Body of pancreas (tissue), 4 donors: Measurements from ENCODE around the gene FIBIN.

Experiments
- POLR2A ChIP-seq, 3 donors: fragments of 450-650 bp; IDR thresholded peaks; one replicate each; pipeline ENCODE4 v1.6.1; 2016; ENCODE audit warnings: antibody characterized with exemption in 3 of 3, mild to moderate bottlenecking in 2 of 3
- TF ChIP-seq, protein P1 (sequence below), 7 experiments: fragments of 450-650 bp in 4 of 7; fragments of 200-600 bp in 3 of 7; sonication (generic) in 3 of 7; IDR thresholded peaks; one replicate each; pipeline ENCODE4 v1.5.1; 2016 to 2019; ENCODE audit warnings: antibody characterized with exemption in 7 of 7

DNA sequence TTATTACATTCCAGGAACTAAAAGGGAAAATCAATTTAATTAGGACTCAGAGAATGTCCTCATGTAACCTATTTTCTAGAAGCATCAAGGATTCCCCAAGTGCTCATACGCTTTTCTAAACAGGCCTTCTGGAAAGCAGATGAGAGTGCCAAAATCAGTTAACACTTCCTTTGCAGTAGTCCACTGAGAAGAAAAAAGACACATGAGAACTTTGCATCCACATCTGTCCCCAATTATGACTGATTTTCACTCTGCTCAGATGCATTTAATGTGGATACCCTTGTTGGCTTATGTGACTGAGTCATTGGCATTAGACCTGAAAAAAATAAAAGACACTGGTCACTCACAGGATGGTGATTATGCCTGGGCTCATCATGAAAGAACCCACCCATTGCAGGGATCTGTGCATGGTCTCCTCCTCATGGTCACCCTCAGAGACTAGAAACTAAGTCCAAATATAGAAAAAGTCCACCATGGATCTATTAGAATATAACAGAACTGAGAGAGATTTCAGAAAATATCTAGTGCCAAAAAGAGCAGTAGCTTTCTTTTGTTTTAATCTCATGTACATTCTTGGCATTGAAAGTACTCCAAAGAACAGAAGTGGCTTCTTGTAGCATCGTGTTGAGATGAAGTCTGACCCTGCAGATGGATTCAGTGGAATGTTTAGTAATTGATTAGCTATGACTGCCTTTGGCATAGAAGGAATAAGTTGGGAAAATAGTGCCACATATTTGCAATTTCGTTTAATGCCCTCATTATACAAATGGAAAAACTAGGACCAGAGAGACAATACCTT lies 48.8 kb upstream of the FIBIN start:
- TF ChIP-seq, protein P1, sequence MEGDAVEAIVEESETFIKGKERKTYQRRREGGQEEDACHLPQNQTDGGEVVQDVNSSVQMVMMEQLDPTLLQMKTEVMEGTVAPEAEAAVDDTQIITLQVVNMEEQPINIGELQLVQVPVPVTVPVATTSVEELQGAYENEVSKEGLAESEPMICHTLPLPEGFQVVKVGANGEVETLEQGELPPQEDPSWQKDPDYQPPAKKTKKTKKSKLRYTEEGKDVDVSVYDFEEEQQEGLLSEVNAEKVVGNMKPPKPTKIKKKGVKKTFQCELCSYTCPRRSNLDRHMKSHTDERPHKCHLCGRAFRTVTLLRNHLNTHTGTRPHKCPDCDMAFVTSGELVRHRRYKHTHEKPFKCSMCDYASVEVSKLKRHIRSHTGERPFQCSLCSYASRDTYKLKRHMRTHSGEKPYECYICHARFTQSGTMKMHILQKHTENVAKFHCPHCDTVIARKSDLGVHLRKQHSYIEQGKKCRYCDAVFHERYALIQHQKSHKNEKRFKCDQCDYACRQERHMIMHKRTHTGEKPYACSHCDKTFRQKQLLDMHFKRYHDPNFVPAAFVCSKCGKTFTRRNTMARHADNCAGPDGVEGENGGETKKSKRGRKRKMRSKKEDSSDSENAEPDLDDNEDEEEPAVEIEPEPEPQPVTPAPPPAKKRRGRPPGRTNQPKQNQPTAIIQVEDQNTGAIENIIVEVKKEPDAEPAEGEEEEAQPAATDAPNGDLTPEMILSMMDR (IDR thresholded peaks at IDR 0.05): no peak
- no peak for TF ChIP-seq POLR2A (IDR thresholded peaks at IDR 0.05)
